GM12878 (cell line): ENCODE measurements around the gene ZCCHC18.

Source experiments
- BHLHE40 ChIP-seq, 2 experiments: fragments of 450-650 bp in 1 of 2; IDR thresholded peaks; 2 replicates each; pipeline ENCODE4 v1.6.1; 2011 to 2017; ENCODE audit warnings: low read depth in 2 of 2, borderline replicate concordance in 1 of 2, improper control_type of control experiment in 1 of 2, low read length in 1 of 2, mild to moderate bottlenecking in 1 of 2
- CBX5 ChIP-seq: sonication (generic); IDR thresholded peaks from 2 replicates; pipeline ENCODE4 v1.6.1; 2016; ENCODE audit warnings: low read depth, moderate library complexity, mild to moderate bottlenecking, inconsistent platforms
- EZH2 ChIP-seq: IDR thresholded peaks from 2 replicates; pipeline ENCODE4 v1.6.1; 2012; ENCODE audit warnings: low read depth, mild to moderate bottlenecking, control low read depth, inconsistent platforms, low read length, borderline replicate concordance; ENCODE audit not compliant: control insufficient read depth
- SMC3 ChIP-seq: IDR thresholded peaks from 2 replicates; pipeline ENCODE4 v1.6.1; 2011; ENCODE audit warnings: low read length, improper control_type of control experiment, borderline replicate concordance
- TCF12 ChIP-seq: IDR thresholded peaks from 2 replicates; pipeline ENCODE4 v1.6.1; 2011; ENCODE audit warnings: low read depth, mild to moderate bottlenecking, low read length
- TCF3 ChIP-seq: IDR thresholded peaks from 2 replicates; pipeline ENCODE4 v1.6.1; 2012; ENCODE audit warnings: low read depth, mild to moderate bottlenecking, low read length, borderline replicate concordance; ENCODE audit not compliant: insufficient read depth
- TF ChIP-seq, protein P1 (sequence below), 3 experiments: IDR thresholded peaks in 2 of 3; conservative IDR thresholded peaks in 1 of 3; 2 replicates each; pipeline ENCODE4 v1.5.1; 2011; ENCODE audit warnings: low read depth in 3 of 3, low read length in 3 of 3, mild to moderate bottlenecking in 3 of 3, control low read depth in 2 of 3, moderate library complexity in 2 of 3, inconsistent platforms in 1 of 3, mixed read lengths in 1 of 3; ENCODE audit not compliant: control insufficient read depth in 2 of 3, insufficient read depth in 1 of 3; ENCODE audit errors: extremely low read depth in 1 of 3
- TF ChIP-seq, protein P2 (sequence below): IDR thresholded peaks from 2 replicates; pipeline ENCODE4 v1.6.1; 2012; ENCODE audit warnings: low read depth, low read length, improper control_type of control experiment

DNA sequence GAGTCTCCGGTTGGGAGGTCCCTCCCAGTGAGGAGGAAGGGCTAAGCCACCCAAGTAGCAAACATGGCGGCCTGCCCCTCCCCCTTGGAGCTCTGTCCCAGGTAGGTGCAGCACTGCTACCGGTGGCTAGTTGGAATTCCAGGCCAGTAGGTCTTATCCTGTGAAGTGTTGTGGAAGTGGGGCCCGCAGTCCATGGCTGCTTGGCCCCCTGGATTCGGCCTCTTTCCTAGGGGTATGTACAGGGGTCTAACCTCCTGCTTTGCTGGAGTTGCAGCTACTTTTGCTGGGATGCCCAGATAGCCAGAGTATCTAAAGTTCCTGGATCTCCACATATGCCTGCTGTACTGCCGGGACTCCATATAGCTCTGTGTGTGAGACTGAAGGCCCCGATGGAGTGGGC lies 26.4 kb upstream of the ZCCHC18 start:
- TF ChIP-seq EZH2: no peak
- TF ChIP-seq, protein P1, sequence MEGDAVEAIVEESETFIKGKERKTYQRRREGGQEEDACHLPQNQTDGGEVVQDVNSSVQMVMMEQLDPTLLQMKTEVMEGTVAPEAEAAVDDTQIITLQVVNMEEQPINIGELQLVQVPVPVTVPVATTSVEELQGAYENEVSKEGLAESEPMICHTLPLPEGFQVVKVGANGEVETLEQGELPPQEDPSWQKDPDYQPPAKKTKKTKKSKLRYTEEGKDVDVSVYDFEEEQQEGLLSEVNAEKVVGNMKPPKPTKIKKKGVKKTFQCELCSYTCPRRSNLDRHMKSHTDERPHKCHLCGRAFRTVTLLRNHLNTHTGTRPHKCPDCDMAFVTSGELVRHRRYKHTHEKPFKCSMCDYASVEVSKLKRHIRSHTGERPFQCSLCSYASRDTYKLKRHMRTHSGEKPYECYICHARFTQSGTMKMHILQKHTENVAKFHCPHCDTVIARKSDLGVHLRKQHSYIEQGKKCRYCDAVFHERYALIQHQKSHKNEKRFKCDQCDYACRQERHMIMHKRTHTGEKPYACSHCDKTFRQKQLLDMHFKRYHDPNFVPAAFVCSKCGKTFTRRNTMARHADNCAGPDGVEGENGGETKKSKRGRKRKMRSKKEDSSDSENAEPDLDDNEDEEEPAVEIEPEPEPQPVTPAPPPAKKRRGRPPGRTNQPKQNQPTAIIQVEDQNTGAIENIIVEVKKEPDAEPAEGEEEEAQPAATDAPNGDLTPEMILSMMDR (IDR thresholded peaks at IDR 0.05 in 2 of 3, conservative IDR thresholded peaks at IDR 0.05 in 1 of 3; ENCODE audit: control insufficient read depth in 2 of 3, extremely low read depth in 1 of 3, insufficient read depth in 1 of 3, low read depth in 3 of 3, low read length in 3 of 3): no peak
- no peak for TF ChIP-seq TCF12
- TF ChIP-seq, protein P2, sequence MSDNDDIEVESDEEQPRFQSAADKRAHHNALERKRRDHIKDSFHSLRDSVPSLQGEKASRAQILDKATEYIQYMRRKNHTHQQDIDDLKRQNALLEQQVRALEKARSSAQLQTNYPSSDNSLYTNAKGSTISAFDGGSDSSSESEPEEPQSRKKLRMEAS: no peak
- no peak for TF ChIP-seq BHLHE40 (IDR thresholded peaks at IDR 0.05; ENCODE audit: borderline replicate concordance in 1 of 2, low read depth in 2 of 2, low read length in 1 of 2)
- no peak for TF ChIP-seq CBX5
- no peak for TF ChIP-seq SMC3
- no peak for TF ChIP-seq TCF3
